Aorta (tissue), 5 donors: ENCODE data around the gene NLRC5. TPM values are rescaled to one million over a fixed set of nuclear protein-coding genes. Genes with fewer than 3 reads are reported as not detected.
"Not testable (repeated sequence)": the region's sequence is repeated elsewhere in the genome, so short reads cannot be mapped to it uniquely, and the experiment has no call there.

ENCODE experiments used
- ATAC-seq: fragments of 200-7000 bp; cut with Tn5 transposase; one replicate; pipeline ENCODE4 v1.9.1; 2022; ENCODE audit warnings: moderate library complexity; ENCODE audit not compliant: low FRiP score
- DNase-seq, 2 donors: peaks; one replicate each; pipeline ENCODE4 v3.0.0-alpha.2; 2020
- H3K27ac ChIP-seq, 2 donors: one replicate each; pipeline ENCODE4 v1.5.1; 2013; ENCODE audit warnings: low read length in 2 of 2, mild to moderate bottlenecking in 2 of 2, moderate library complexity in 2 of 2, control low read depth in 1 of 2, inconsistent platforms in 1 of 2, low read depth in 1 of 2
- H3K27me3 ChIP-seq, 2 donors: one replicate each; pipeline ENCODE4 v1.6.1; 2013; ENCODE audit warnings: control low read depth in 1 of 2, low read length in 1 of 2, mild to moderate bottlenecking in 1 of 2, moderate library complexity in 1 of 2; ENCODE audit not compliant: insufficient read depth in 2 of 2, control insufficient read depth in 1 of 2
- H3K36me3 ChIP-seq, 2 donors: one replicate each; pipeline ENCODE4 v1.6.1; 2013; ENCODE audit warnings: control low read depth in 1 of 2, low read length in 1 of 2, mild to moderate bottlenecking in 1 of 2; ENCODE audit not compliant: insufficient read depth in 2 of 2, control insufficient read depth in 1 of 2
- H3K4me1 ChIP-seq, 2 donors: one replicate each; pipeline ENCODE4 v1.6.1; 2013; ENCODE audit warnings: low read length in 2 of 2, control low read depth in 1 of 2, mild to moderate bottlenecking in 1 of 2, moderate library complexity in 1 of 2; ENCODE audit not compliant: insufficient read depth in 2 of 2, control insufficient read depth in 1 of 2
- H3K4me3 ChIP-seq, 2 donors: one replicate each; pipeline ENCODE4 v1.5.1; 2013; ENCODE audit warnings: low read length in 2 of 2, control low read depth in 1 of 2, mild to moderate bottlenecking in 1 of 2
- H3K9me3 ChIP-seq: one replicate; pipeline ENCODE4 v1.6.1; 2013; ENCODE audit warnings: mild to moderate bottlenecking, low read length; ENCODE audit not compliant: control insufficient read depth
- WGBS, 2 donors: extraction: QIAGEN DNeasy Blood & Tissue Kit; methylation state at CpG; one replicate each; pipeline ENCODE4 v1.1.7; 2013; 5-methylcytosine and 5-hydroxymethylcytosine counted together
- intact Hi-C, 2 donors: fragments of 100-400 bp; cut with DNase I; formaldehyde crosslinking; loops; one replicate each; pipeline versions ENCODE4 v1.14.2 to v1.15.0; 2022
- polyA plus RNA-seq, 2 donors: library from polyadenylated mRNA; stranded (reverse); fragments of 200-250 nt; gene quantifications; one replicate each; pipeline ENCODE4 v1.2.3, GENCODE V29; 2013
- total RNA-seq, 2 donors: library from RNA; stranded (reverse); fragmentation: NEBNext Ultra II Directional; extraction: Animal tissue kit (Norgen Biotek cat#: 25700); gene quantifications; one replicate each; pipeline ENCODE4 v1.2.1, GENCODE V29; 2021
- donor health status: healthy with polysubstance abuse.
- donor health status: Bipolar disorder and iron deficiency.
- donor health status: DM: no; HTN: no; CAD: no.
- donor health status: DM: no; HTN: no; CAD: no.
- donor health status: DM: yes; HTN: yes; CAD: no.

Gene NLRC5
- total and polyA plus RNA-seq, 4 donors, result 4.9 to 82.9 (median 35.9) TPM

- Histone ChIP-seq H3K4me3 (no peak overlapping the region), H3K27me3 (no peaks in the 10 kb centered on the region), H3K27ac (no peak overlapping the region), H3K4me1 (no peaks in the 10 kb centered on the region), H3K9me3 (no peaks in the 10 kb centered on the region), H3K36me3 (no peaks in the 10 kb centered on the region)
- 77 to 90% methylated on average over 5 of the region's 5 CpGs for WGBS, 2 donors
- intact Hi-C loops, result loop anchor here in 1 of 2 donors (5.0 kb wide), 1 partner anchor 202 kb away; no protein-coding TSS in a partner anchor
- DNase-seq, result no peak
- ATAC-seq, result no peak
These were observed 105.6 kb downstream of the NLRC5 start for GRCh38 chr16:57094911-57095310.

GRCh38 chr16:57096192-57096591 is 106.8 kb downstream of the NLRC5 start:
- intact Hi-C loops, result no loop called here
- Histone ChIP-seq H3K36me3 (no peaks in the 10 kb centered on the region), H3K4me3 (no peak overlapping the region), H3K9me3 (no peaks in the 10 kb centered on the region), H3K27ac (no peak overlapping the region), H3K4me1 (no peaks in the 10 kb centered on the region), H3K27me3 (no peaks in the 10 kb centered on the region)
- ATAC-seq, result no peak
- DNase-seq, result no peak
- 94% methylated on average over 3 of the region's 3 CpGs for WGBS, 2 donors

- Histone ChIP-seq H3K27ac (no peak overlapping the region), H3K4me1 (no peaks in the 10 kb centered on the region), H3K27me3 (no peaks in the 10 kb centered on the region), H3K9me3 (no peaks in the 10 kb centered on the region), H3K36me3 (no peaks in the 10 kb centered on the region), H3K4me3 (no peak overlapping the region)
- no peak for ATAC-seq
- intact Hi-C loops, result no loop called here
- DNase-seq, result no peak
- WGBS, 2 donors, result 94 to 95% methylated on average over 2 of the region's 2 CpGs
These were observed 107.4 kb downstream of the NLRC5 start for GRCh38 chr16:57096793-57097192.

- ATAC-seq, result no peak
- no peak overlapping the region for H3K4me3 ChIP-seq
- intact Hi-C loops, result no loop called here
- no peak for DNase-seq
- H3K27me3 ChIP-seq, result no peaks in the 10 kb centered on the region
- no peaks in the 10 kb centered on the region for H3K36me3 ChIP-seq
- H3K9me3 ChIP-seq, result no peaks in the 10 kb centered on the region
- H3K4me1 ChIP-seq, result no peaks in the 10 kb centered on the region
- no peak overlapping the region for H3K27ac ChIP-seq
- 80 to 83% methylated on average over 14 of the region's 14 CpGs for WGBS, 2 donors
These were observed 109.0 kb downstream of the NLRC5 start for GRCh38 chr16:57098188-57098841.

- WGBS, 2 donors, result 76 to 79% methylated on average over 6 of the region's 6 CpGs
- H3K36me3 ChIP-seq, ATAC-seq, H3K9me3 ChIP-seq, DNase-seq, intact Hi-C loops, H3K4me3 ChIP-seq, H3K4me1 ChIP-seq, H3K27me3 ChIP-seq, H3K27ac ChIP-seq: not testable (repeated sequence)
These were observed 110.6 kb downstream of the NLRC5 start for GRCh38 chr16:57099965-57100364.

- no peaks in the 10 kb centered on the region for H3K36me3 ChIP-seq
- H3K27me3 ChIP-seq, result no peaks in the 10 kb centered on the region
- no peak overlapping the region for H3K27ac ChIP-seq
- DNase-seq, result no peak
- intact Hi-C loops, result no loop called here
- H3K4me1 ChIP-seq, result no peaks in the 10 kb centered on the region
- WGBS, 2 donors, result 93 to 100% methylated on average over 1 of the region's 1 CpG
- no peak overlapping the region for H3K4me3 ChIP-seq
- ATAC-seq, result no peak
- no peaks in the 10 kb centered on the region for H3K9me3 ChIP-seq
These were observed 111.1 kb downstream of the NLRC5 start for GRCh38 chr16:57100445-57100844.

- Histone ChIP-seq H3K9me3 (no peaks in the 10 kb centered on the region), H3K27ac (no peak overlapping the region), H3K27me3 (no peaks in the 10 kb centered on the region), H3K36me3 (no peaks in the 10 kb centered on the region), H3K4me3 (no peak overlapping the region), H3K4me1 (no peaks in the 10 kb centered on the region)
- DNase-seq (no peak), ATAC-seq (no peak)
- WGBS, 2 donors, result 85 to 88% methylated on average over 16 of the region's 16 CpGs
- intact Hi-C loops, result no loop called here
These were observed 113.8 kb downstream of the NLRC5 start for GRCh38 chr16:57102888-57103851.

GRCh38 chr16:57104706-57105105 is 115.3 kb downstream of the NLRC5 start:
- 80 to 84% methylated on average over 3 of the region's 3 CpGs for WGBS, 2 donors
- ATAC-seq (no peak), DNase-seq (no peak)
- H3K36me3 ChIP-seq, result no peaks in the 10 kb centered on the region
- H3K27me3 ChIP-seq, result no peaks in the 10 kb centered on the region
- H3K9me3 ChIP-seq, result no peaks in the 10 kb centered on the region
- H3K4me3 ChIP-seq, result no peak overlapping the region
- intact Hi-C loops, result no loop called here
- H3K27ac ChIP-seq, result no peak overlapping the region
- H3K4me1 ChIP-seq, result no peaks in the 10 kb centered on the region
